Spleen (tissue), 7 donors: ENCODE results near the gene MBOAT7.
"Not testable (repeated sequence)": the region's sequence is repeated elsewhere in the genome, so short reads cannot be mapped to it uniquely, and the experiment has no call there.

Experiments used
- CTCF ChIP-seq, 11 experiments: fragments of 200-600 bp in 7 of 11; fragments of 450-650 bp in 4 of 11; sonication (generic) in 4 of 11; IDR thresholded peaks in 8 of 11; conservative IDR thresholded peaks in 3 of 11; 1 replicate in 7 of 11; 2 replicates in 4 of 11; pipeline versions ENCODE4 v1.4.0 to v1.8.0; 2016 to 2021; ENCODE audit warnings: antibody characterized with exemption in 11 of 11, inconsistent platforms in 4 of 11, mild to moderate bottlenecking in 1 of 11
- POLR2A ChIP-seq, 3 donors: fragments of 450-650 bp; IDR thresholded peaks; one replicate each; pipeline ENCODE4 v1.5.1; 2017; ENCODE audit warnings: antibody characterized with exemption in 3 of 3, mild to moderate bottlenecking in 1 of 3
- donor health status: DM: no; HTN: no; CAD: no; lungs with moderate emphysema.
- donor health status: DM: no; HTN: no; CAD: no.
- donor health status: DM: no; HTN: no; CAD: no.

DNA sequence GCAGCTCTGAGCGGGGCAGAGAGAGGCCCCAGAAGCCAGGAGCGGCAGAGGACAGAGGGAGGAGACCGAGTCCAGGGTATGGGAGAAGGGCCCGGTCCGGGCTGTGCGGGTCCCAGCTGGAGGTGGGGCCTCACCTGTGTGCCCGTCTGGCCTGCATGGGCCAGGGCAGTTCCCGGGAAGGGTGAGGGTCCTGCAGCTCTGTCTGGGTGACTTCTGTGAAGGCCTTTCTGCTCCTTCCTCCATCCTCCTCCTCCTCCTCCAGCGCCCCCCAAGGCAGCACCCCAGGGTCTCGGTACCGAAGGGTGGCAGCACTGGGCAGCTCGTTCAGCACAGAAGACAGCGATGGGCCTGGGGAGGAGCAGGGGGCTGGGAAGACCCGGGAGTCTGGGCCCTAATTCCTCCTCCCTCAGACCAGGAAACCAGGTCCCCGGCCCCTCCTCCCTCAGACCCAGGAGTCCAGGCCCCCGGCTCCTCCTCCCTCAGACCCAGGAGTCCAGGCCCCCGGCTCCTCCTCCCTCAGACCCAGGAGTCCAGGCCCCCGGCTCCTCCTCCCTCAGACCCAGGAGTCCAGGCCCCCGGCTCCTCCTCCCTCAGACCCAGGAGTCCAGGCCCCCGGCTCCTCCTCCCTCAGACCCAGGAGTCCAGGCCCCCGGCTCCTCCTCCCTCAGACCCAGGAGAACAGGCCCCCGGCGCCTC, 17.5 kb downstream of the MBOAT7 start:
- not testable (repeated sequence) for TF ChIP-seq CTCF (IDR thresholded peaks at IDR 0.05 in 8 of 11, conservative IDR thresholded peaks at IDR 0.05 in 3 of 11); POLR2A (IDR thresholded peaks at IDR 0.05)
